CD4-positive, alpha-beta T cell (primary cell): ENCODE results near the gene MTNR1A. TPM values are rescaled to one million over a fixed set of nuclear protein-coding genes. Genes with fewer than 3 reads are reported as not detected.

ENCODE experiments used
- ATAC-seq: fragments of 200-7000 bp; cut with Tn5 transposase; one replicate; pipeline ENCODE4 v1.10.0; 2022; ENCODE audit warnings: mild to moderate bottlenecking; ENCODE audit not compliant: poor library complexity
- CTCF ChIA-PET: fragments of 350-600 bp; sonication (Branson Sonifier 250); formaldehyde crosslinking; loops from one replicate; lab custom pipeline; 2021; ENCODE audit warnings: antibody characterized with exemption, inconsistent platforms; lab: Charles Lee
- POLR2A ChIA-PET: fragments of 350-600 bp; sonication (Branson Sonifier 250); formaldehyde crosslinking; loops from one replicate; lab custom pipeline; 2021; ENCODE audit warnings: antibody characterized with exemption, inconsistent platforms; lab: Charles Lee
- DNase-seq, 14 experiments: peaks; one replicate each; pipeline ENCODE4 v3.0.0-alpha.2; 2013 to 2020; ENCODE audit warnings: mixed read lengths in 2 of 14
- H3K27ac ChIP-seq, 2 donors: one replicate each; pipeline versions ENCODE4 v1.5.1 to v1.7.0; 2013; ENCODE audit warnings: low read length in 2 of 2, low read depth in 1 of 2, mild to moderate bottlenecking in 1 of 2
- H3K27me3 ChIP-seq, 2 experiments: 1 replicate in 1 of 2; 2 replicates in 1 of 2; pipeline versions ENCODE4 v1.6.1 to v1.7.0; 2013; ENCODE audit warnings: low read length in 2 of 2, control low read depth in 1 of 2, mild to moderate bottlenecking in 1 of 2, moderate library complexity in 1 of 2; ENCODE audit not compliant: insufficient read depth in 2 of 2, control insufficient read depth in 1 of 2
- H3K36me3 ChIP-seq: one replicate; pipeline ENCODE4 v1.6.1; 2013; ENCODE audit warnings: low read length, control low read depth; ENCODE audit not compliant: insufficient read depth
- H3K4me1 ChIP-seq: one replicate; pipeline ENCODE4 v1.6.1; 2013; ENCODE audit warnings: low read length, control low read depth; ENCODE audit not compliant: insufficient read depth
- H3K4me3 ChIP-seq: one replicate; pipeline ENCODE4 v1.5.1; 2013; ENCODE audit warnings: mild to moderate bottlenecking, low read length, moderate library complexity
- H3K9me3 ChIP-seq, 2 experiments: 1 replicate in 1 of 2; 2 replicates in 1 of 2; pipeline versions ENCODE4 v1.6.1 to v1.7.0; 2013; ENCODE audit warnings: low read length in 2 of 2, mild to moderate bottlenecking in 2 of 2, control low read depth in 1 of 2, moderate library complexity in 1 of 2; ENCODE audit not compliant: control insufficient read depth in 1 of 2, insufficient read depth in 1 of 2
- H3K27ac Mint-ChIP-seq: one replicate; pipeline ENCODE4 v1.8.0; 2020; ENCODE audit warnings: mixed read lengths
- H3K27me3 Mint-ChIP-seq: one replicate; pipeline ENCODE4 v1.8.0; 2021; ENCODE audit warnings: mixed read lengths
- H3K36me3 Mint-ChIP-seq: one replicate; pipeline ENCODE4 v1.8.0; 2021; ENCODE audit warnings: low read depth, mixed read lengths
- H3K4me1 Mint-ChIP-seq: one replicate; pipeline ENCODE4 v1.8.0; 2021; ENCODE audit warnings: low read depth, mixed read lengths
- H3K4me3 Mint-ChIP-seq: one replicate; pipeline ENCODE4 v1.8.0; 2020; ENCODE audit warnings: mild to moderate bottlenecking, mixed read lengths
- H3K9me3 Mint-ChIP-seq: one replicate; pipeline ENCODE4 v1.8.0; 2020; ENCODE audit warnings: mixed read lengths
- CTCF ChIP-seq: fragments of 200-600 bp; IDR thresholded peaks from one replicate; pipeline ENCODE4 v1.8.0; 2022; ENCODE audit warnings: antibody characterized with exemption, mild to moderate bottlenecking
- intact Hi-C, 2 experiments: fragments of 100-400 bp; cut with DNase I in 1 of 2; cut with micrococcal nuclease in 1 of 2; formaldehyde crosslinking; loops; one replicate each; pipeline versions ENCODE4 v1.15.1 to v1.9.0; 2023 to 2025; cut with DNase I, micrococcal nuclease
- total RNA-seq, 174 experiments: library from RNA in 2 of 174; stranded (reverse) in 2 of 174; gene quantifications; one replicate each; pipeline ENCODE4 v1.2.3 and lab custom pipeline; 2021 to 2026

The MTNR1A gene
- total RNA-seq, 2 experiments from 2014 or later: not detected

DNA sequence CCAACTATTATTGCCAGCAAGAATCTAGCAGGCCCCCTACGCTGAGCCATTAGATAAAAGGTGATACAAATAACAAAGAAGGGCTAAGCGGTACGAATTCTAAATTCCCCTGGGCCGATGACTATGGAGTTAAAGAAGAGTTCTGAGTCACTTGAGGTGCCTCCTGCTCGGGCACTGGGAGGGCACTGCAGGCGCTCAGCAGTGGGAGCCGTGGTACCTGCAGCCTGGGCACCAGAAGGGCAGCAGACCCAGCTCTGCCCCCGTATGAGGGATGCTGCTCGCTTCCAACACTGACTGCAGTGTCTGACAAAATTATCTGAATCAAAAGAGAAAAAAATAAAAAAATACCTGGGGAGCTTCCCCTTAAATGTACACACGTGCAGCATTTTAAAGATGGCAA lies 44.1 kb upstream of the MTNR1A start:
- ATAC-seq (no peak), DNase-seq (no peak)
- Histone ChIP-seq H3K4me3 (no peak overlapping the region), H3K36me3 (no peaks in the 10 kb centered on the region), H3K27me3 (no peaks in the 10 kb centered on the region), H3K27ac (no peak overlapping the region), H3K4me1 (no peaks in the 10 kb centered on the region), H3K9me3 (peaks cover 0 to 8% of the 10 kb centered on the region in 2 experiments)
- Mint-ChIP-seq H3K4me3 (no peak overlapping the region), H3K36me3 (no peaks in the 10 kb centered on the region), H3K9me3 (no peaks in the 10 kb centered on the region), H3K4me1 (no peaks in the 10 kb centered on the region), H3K27ac (no peak overlapping the region), H3K27me3 (no peaks in the 10 kb centered on the region)
- intact Hi-C loops: no loop called here
- CTCF ChIA-PET: no interaction called here
- TF ChIP-seq CTCF: no peak
- POLR2A ChIA-PET: no interaction called here

- POLR2A ChIA-PET: no interaction called here
- H3K4me1 ChIP-seq: no peaks in the 10 kb centered on the region
- DNase-seq (no peak), ATAC-seq (no peak)
- intact Hi-C loops: no loop called here
- H3K27me3 ChIP-seq: no peaks in the 10 kb centered on the region
- H3K9me3 Mint-ChIP-seq: no peaks in the 10 kb centered on the region
- H3K9me3 ChIP-seq: peaks cover 0 to 8% of the 10 kb centered on the region in 2 experiments
- TF ChIP-seq CTCF: no peak
- no peaks in the 10 kb centered on the region for H3K27me3 Mint-ChIP-seq
- no peak overlapping the region for H3K27ac ChIP-seq
- CTCF ChIA-PET: no interaction called here
- H3K36me3 Mint-ChIP-seq: no peaks in the 10 kb centered on the region
- H3K27ac Mint-ChIP-seq: no peak overlapping the region
- no peaks in the 10 kb centered on the region for H3K36me3 ChIP-seq
- H3K4me3 ChIP-seq: no peak overlapping the region
- H3K4me3 Mint-ChIP-seq: no peak overlapping the region
- no peaks in the 10 kb centered on the region for H3K4me1 Mint-ChIP-seq
These were observed 43.3 kb upstream of the MTNR1A start for GRCh38 chr4:186598686-186599085.

GRCh38 chr4:186596850-186597390 lies 41.6 kb upstream of the MTNR1A start:
- Mint-ChIP-seq H3K4me3 (no peak overlapping the region), H3K36me3 (no peaks in the 10 kb centered on the region), H3K4me1 (no peaks in the 10 kb centered on the region), H3K27ac (no peak overlapping the region), H3K9me3 (no peaks in the 10 kb centered on the region), H3K27me3 (no peaks in the 10 kb centered on the region)
- POLR2A ChIA-PET: no interaction called here
- Histone ChIP-seq H3K4me3 (no peak overlapping the region), H3K36me3 (no peaks in the 10 kb centered on the region), H3K9me3 (peaks cover 0 to 8% of the 10 kb centered on the region in 2 experiments), H3K27me3 (no peaks in the 10 kb centered on the region), H3K27ac (no peak overlapping the region), H3K4me1 (no peaks in the 10 kb centered on the region)
- ATAC-seq (no peak), DNase-seq (no peak)
- no peak for TF ChIP-seq CTCF
- intact Hi-C loops: no loop called here
- CTCF ChIA-PET: no interaction called here
